NCI-H526 (cell line): ENCODE data around the gene RPL4.

Experiments used
- DNase-seq, 2 experiments: peaks; one replicate each; lab custom pipeline; 2025; lab: John Stamatoyannopoulos, UW

RPL4 gene

GRCh38 chr15:66456211-66456610 is 48.4 kb downstream of the RPL4 start:
- DNase-seq, result no peak

- DNase-seq, result no peak
Measured at GRCh38 chr15:66454143-66454542, 50.5 kb downstream of the RPL4 start.

GRCh38 chr15:66452971-66453580 is 51.6 kb downstream of the RPL4 start:
- no peak for DNase-seq

- no peak for DNase-seq
Measured at GRCh38 chr15:66452420-66452819, 52.2 kb downstream of the RPL4 start.
